ENCODE results near the gene RANBP1.

RANBP1 gene

DNA sequence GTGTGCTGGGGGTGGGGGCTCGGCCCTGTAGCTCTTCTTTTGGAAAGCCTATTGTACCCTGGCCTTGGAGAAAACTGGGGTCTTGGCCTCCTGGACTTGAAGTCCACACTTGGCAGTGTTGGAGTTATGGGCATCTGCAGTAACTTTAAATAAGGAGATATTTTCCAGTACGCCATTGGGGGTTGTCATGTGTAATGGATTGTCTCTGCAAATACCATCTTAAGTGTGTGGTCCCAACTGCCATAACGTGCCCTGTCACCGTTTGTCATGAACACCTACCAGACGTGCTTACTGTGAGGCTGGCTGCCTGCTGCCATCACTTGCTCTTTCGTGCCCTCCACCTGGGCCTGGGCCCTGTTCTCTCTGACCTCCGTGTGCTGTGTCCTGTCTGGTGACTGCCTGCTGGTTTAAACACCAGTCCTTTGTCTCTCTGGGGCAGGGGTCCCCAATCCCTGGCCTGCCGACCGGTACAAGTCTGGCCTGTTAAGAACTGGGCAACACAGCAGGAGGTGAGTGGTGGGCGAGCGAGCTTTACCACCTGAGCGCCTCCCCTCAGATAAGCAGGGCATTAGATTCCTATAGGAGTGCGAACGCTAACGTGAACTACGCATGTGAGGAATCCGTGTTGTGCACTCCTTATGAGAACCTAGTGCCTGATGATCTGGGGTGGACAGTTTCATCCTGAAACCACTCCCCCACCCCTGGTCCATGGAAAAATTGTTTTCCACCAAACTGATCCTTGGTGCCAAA is 12.1 kb downstream of the RANBP1 start:
- Histone ChIP-seq H3K9ac (ENCODE audit: low read depth, low read length) (no peak overlapping the region), H3K4me1 (ENCODE audit: control insufficient read depth, insufficient read depth, low read length) (no peaks in the 10 kb centered on the region), H3K9me3 (ENCODE audit: control insufficient read depth, insufficient read depth, low read length) (no peaks in the 10 kb centered on the region), H3K27me3 (ENCODE audit: control insufficient read depth, insufficient read depth, low read length) (no peaks in the 10 kb centered on the region), H3K36me3 (ENCODE audit: control insufficient read depth, insufficient read depth, low read length) (peaks cover 49% of the 10 kb centered on the region), H3K27ac (ENCODE audit: low read depth, low read length) (peak overlapping the region; percentile 47), H3K4me3 (ENCODE audit: low read depth, low read length) (no peak overlapping the region)

DNA sequence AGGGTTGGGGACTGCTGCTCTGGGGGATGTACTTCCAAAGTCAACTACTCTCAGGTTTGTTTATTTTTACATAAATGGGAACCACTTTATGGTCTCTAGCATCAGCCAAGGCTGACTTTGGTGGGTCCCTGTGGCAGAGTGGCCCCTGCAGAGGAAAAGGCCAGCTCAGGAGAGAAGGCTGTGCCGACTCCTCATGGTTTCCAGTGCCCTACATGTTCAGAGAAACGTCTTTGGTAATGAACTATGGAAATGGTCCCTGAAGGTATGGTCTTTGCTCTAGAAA is 12.7 kb downstream of the RANBP1 start:
- Histone ChIP-seq H3K36me3 (ENCODE audit: control insufficient read depth, insufficient read depth, low read length) (peaks cover 45% of the 10 kb centered on the region), H3K9ac (ENCODE audit: low read depth, low read length) (no peak overlapping the region)

DNA sequence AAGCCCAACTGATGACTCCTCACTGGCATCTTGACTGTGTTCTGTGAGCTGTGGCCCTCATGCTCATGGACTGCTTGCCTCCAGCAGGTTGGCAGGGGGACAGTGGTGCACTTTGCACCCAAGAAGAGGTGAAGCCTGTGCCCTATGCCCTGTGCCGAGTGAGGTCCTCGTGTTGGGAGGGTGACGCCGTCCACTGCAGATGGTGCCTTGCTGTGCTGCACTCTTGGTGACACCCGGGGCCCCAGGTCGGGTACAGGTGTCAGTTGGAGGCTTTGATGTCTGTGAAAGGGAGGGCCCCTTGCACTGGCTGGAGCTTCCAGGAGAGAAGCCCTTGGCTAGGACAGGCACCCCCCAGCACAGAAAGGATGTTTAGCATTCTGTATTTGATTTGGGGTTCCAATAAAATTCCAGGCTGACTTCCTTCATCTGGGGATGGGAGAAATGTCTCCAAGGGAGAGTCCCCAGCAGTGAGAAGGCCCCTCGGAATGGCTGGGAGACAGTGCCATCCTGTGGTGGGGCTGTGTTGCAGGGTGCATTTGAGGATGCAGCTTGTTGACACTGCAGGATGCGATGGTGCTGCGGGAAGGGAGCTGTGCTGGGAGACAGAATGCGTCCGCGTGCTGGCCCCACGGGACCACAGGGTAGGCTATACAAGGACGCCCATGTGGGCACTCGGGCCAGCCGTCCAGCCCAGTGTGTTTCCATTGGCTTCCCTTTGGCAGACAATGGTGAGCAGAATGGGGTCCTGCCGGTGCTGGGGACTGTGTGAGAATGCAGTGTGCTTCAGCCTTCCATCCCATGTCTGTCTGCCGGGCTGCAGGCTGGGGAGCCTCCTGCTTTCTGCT is 13.2 kb downstream of the RANBP1 start:
- no peaks in the 10 kb centered on the region for H3K4me1 ChIP-seq (ENCODE audit: control insufficient read depth, insufficient read depth, low read length)
- peak overlapping the region; percentile 9 for H3K27ac ChIP-seq (ENCODE audit: low read depth, low read length)
- no peak overlapping the region for H3K9ac ChIP-seq (ENCODE audit: low read depth, low read length)
- H3K9me3 ChIP-seq (ENCODE audit: control insufficient read depth, insufficient read depth, low read length): no peaks in the 10 kb centered on the region
- H3K4me3 ChIP-seq (ENCODE audit: low read depth, low read length): no peak overlapping the region
- H3K27me3 ChIP-seq (ENCODE audit: control insufficient read depth, insufficient read depth, low read length): no peaks in the 10 kb centered on the region
- peaks cover 40% of the 10 kb centered on the region for H3K36me3 ChIP-seq (ENCODE audit: control insufficient read depth, insufficient read depth, low read length)

More for the DNA sequence above, 12.7 kb downstream of the RANBP1 start:
- H3K27me3 ChIP-seq (ENCODE audit: control insufficient read depth, insufficient read depth, low read length): no peaks in the 10 kb centered on the region
- H3K9me3 ChIP-seq (ENCODE audit: control insufficient read depth, insufficient read depth, low read length): no peaks in the 10 kb centered on the region
- H3K27ac ChIP-seq (ENCODE audit: low read depth, low read length): peak overlapping the region; percentile 47
- H3K4me1 ChIP-seq (ENCODE audit: control insufficient read depth, insufficient read depth, low read length): no peaks in the 10 kb centered on the region
- H3K4me3 ChIP-seq (ENCODE audit: low read depth, low read length): no peak overlapping the region

DNA sequence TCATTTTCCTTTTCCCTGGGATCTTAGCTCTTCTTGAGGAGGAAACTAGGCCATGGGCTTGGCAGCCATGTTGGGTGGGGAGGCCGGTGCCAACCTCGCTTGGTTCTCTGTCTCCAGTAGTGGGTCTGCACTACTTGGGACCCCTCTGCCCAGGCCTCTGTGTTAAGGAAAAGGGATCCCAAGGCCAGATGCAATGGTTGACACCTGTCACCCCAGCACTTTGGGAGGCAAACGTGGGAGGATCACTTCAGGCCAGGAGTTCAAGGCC is 13.8 kb downstream of the RANBP1 start:
- no peak overlapping the region for H3K27ac ChIP-seq (ENCODE audit: low read depth, low read length)
- no peak overlapping the region for H3K9ac ChIP-seq (ENCODE audit: low read depth, low read length)
- no peak overlapping the region for H3K4me3 ChIP-seq (ENCODE audit: low read depth, low read length)
- H3K4me1 ChIP-seq (ENCODE audit: control insufficient read depth, insufficient read depth, low read length): no peaks in the 10 kb centered on the region
- H3K9me3 ChIP-seq (ENCODE audit: control insufficient read depth, insufficient read depth, low read length): no peaks in the 10 kb centered on the region
- H3K36me3 ChIP-seq (ENCODE audit: control insufficient read depth, insufficient read depth, low read length): peaks cover 34% of the 10 kb centered on the region
- H3K27me3 ChIP-seq (ENCODE audit: control insufficient read depth, insufficient read depth, low read length): no peaks in the 10 kb centered on the region

DNA sequence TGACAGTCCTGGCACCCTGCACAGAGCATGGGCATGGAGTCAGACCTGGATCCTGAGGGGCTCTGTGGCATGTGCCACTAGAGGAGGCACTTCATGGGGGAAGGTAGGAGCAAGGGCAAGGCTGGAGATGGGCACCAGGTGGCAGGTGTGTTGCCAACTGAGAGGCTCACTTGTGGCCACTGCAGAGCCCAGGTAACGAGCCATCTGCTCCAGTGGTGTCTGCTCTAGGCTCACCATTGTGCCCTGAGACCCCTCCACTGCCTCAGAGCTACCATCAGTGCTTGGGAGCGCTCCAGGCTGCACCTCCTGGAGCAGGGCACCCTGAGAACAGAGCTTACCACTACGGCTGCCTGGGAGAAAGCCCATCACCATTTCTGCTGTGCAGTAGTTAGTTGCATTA is 14.4 kb downstream of the RANBP1 start:
- peaks cover 28% of the 10 kb centered on the region for H3K36me3 ChIP-seq (ENCODE audit: control insufficient read depth, insufficient read depth, low read length)
- no peaks in the 10 kb centered on the region for H3K9me3 ChIP-seq (ENCODE audit: control insufficient read depth, insufficient read depth, low read length)
- H3K4me1 ChIP-seq (ENCODE audit: control insufficient read depth, insufficient read depth, low read length): no peaks in the 10 kb centered on the region
- no peak overlapping the region for H3K9ac ChIP-seq (ENCODE audit: low read depth, low read length)
- H3K4me3 ChIP-seq (ENCODE audit: low read depth, low read length): peak overlapping the region; percentile 75; the same call in 1 of the 2 replicates
- no peak overlapping the region for H3K27ac ChIP-seq (ENCODE audit: low read depth, low read length)
- H3K27me3 ChIP-seq (ENCODE audit: control insufficient read depth, insufficient read depth, low read length): no peaks in the 10 kb centered on the region

DNA sequence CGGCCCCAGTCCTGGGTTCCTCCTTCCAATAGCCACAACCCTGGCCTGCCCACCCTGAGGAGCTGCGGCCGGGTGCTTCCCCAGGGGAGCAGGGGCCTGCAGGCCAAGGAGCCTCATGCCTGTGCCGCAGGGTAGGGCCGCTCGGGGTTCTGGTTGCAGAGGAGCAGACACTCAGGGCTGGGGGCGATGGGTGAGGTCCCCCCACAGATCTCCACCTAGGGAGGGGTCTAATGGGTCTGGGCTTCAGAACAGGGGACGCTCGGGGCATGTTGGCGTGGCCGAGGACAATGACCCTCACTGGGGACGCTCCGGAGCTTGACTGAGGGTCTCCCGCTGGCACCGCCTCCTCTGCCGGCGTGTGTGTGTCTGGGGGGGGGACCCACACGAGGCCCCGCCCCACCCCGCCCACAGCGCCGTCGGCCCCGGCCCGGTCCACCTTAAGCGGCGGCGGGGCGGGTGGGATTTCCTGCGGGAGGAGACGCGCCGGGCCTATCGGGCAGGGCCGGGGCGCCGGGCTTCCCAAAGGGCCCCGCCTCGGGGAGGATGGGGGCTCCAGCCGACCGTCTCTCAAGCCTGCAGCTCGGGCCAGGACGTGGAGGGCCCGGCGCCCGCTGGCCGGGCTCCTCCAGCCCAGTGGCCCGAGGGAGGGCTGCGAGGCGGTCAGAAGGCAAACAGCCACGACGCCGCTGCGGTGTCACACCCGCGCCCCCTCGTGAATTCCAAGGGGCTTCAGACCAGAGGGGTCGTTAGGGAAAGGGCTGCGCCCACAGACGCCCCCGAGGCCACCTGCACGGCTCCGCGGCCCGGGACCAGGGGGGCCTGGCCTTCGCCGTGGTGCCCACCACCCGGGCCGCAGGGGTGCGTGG is 15.1 kb downstream of the RANBP1 start:
- Histone ChIP-seq H3K27me3 (ENCODE audit: control insufficient read depth, insufficient read depth, low read length) (no peaks in the 10 kb centered on the region), H3K9me3 (ENCODE audit: control insufficient read depth, insufficient read depth, low read length) (no peaks in the 10 kb centered on the region), H3K27ac (ENCODE audit: low read depth, low read length) (no peak overlapping the region), H3K9ac (ENCODE audit: low read depth, low read length) (no peak overlapping the region), H3K4me3 (ENCODE audit: low read depth, low read length) (peak overlapping the region; percentile 75), H3K36me3 (ENCODE audit: control insufficient read depth, insufficient read depth, low read length) (peaks cover 21% of the 10 kb centered on the region), H3K4me1 (ENCODE audit: control insufficient read depth, insufficient read depth, low read length) (no peaks in the 10 kb centered on the region)

DNA sequence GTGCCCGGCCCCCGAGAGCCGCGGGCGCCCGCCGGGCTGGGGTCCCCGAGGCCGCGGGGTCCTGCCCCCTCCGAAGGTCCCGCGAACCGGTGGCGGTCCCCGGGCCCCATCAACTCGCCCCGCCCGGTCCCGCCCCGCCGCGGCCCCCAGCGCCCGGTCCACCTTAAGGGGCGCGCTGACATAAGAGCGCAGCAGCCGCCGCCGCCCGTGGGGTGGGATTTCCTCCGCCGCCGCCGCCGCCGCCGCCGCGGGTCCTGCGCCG is 15.6 kb downstream of the RANBP1 start, which contains the start of gene ZDHHC8:
ZDHHC8 (plus strand) TSS at position 208 of the 262 bp plus-strand sequence. CDS start 144 bp downstream, outside the sequence.
- peak within 1 kb of the TSS; percentile 25; the same call in 1 of the 2 replicates for H3K9ac ChIP-seq (ENCODE audit: low read depth, low read length)

DNA sequence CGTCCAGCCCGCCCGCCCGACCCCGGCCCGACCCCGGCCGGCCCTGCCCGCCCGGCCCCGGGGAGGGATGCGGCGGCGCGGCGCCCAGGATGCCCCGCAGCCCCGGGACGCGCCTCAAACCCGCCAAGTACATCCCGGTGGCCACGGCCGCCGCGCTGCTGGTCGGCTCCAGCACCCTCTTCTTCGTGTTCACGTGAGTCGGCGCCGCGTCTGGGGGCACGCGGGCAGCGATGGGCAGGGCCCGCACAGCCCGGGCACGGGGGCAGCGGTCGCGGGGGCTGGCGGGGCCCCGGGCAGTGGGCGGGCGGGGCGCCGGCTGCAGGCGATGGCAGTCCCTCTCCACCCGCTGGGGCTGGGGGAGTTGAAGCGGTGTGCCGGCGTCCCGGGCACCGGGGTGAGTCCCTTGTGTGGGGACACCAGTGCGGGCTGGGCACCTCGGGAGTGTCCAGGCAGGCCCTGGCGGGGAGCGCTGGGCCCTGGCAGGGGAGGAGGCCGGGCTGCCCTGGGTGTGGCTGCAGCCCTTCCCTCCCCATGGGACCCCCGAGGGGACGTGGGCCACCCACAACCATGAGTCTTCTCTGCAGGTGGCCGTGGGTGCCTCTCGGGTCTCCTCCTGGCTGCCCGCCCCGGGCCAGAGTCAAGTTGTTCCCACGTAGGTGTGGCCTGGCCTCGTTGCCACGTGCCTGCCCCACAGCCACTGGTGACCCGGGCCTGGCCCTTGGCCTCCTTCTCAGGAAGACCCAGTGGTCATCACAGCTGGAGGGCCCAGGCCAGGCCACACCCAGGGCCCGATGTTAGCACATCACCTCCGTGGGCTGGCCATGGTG is 16.2 kb downstream of the RANBP1 start:
- Histone ChIP-seq H3K4me1 (ENCODE audit: control insufficient read depth, insufficient read depth, low read length) (no peaks in the 10 kb centered on the region), H3K36me3 (ENCODE audit: control insufficient read depth, insufficient read depth, low read length) (peaks cover 10% of the 10 kb centered on the region), H3K27ac (ENCODE audit: low read depth, low read length) (no peak overlapping the region), H3K9me3 (ENCODE audit: control insufficient read depth, insufficient read depth, low read length) (no peaks in the 10 kb centered on the region), H3K9ac (ENCODE audit: low read depth, low read length) (peak overlapping the region; percentile 25; the same call in 1 of the 2 replicates), H3K27me3 (ENCODE audit: control insufficient read depth, insufficient read depth, low read length) (no peaks in the 10 kb centered on the region), H3K4me3 (ENCODE audit: low read depth, low read length) (peak overlapping the region; percentile 69)

More for the DNA sequence above, 15.6 kb downstream of the RANBP1 start, which contains the start of gene ZDHHC8:
- no peaks in the 10 kb centered on the region for H3K4me1 ChIP-seq (ENCODE audit: control insufficient read depth, insufficient read depth, low read length)
- H3K9me3 ChIP-seq (ENCODE audit: control insufficient read depth, insufficient read depth, low read length): no peaks in the 10 kb centered on the region
- H3K27me3 ChIP-seq (ENCODE audit: control insufficient read depth, insufficient read depth, low read length): no peaks in the 10 kb centered on the region
- peaks cover 16% of the 10 kb centered on the region for H3K36me3 ChIP-seq (ENCODE audit: control insufficient read depth, insufficient read depth, low read length)
- no peak within 1 kb of the TSS for H3K27ac ChIP-seq (ENCODE audit: low read depth, low read length)
- peak within 1 kb of the TSS; percentile 75 for H3K4me3 ChIP-seq (ENCODE audit: low read depth, low read length)

DNA sequence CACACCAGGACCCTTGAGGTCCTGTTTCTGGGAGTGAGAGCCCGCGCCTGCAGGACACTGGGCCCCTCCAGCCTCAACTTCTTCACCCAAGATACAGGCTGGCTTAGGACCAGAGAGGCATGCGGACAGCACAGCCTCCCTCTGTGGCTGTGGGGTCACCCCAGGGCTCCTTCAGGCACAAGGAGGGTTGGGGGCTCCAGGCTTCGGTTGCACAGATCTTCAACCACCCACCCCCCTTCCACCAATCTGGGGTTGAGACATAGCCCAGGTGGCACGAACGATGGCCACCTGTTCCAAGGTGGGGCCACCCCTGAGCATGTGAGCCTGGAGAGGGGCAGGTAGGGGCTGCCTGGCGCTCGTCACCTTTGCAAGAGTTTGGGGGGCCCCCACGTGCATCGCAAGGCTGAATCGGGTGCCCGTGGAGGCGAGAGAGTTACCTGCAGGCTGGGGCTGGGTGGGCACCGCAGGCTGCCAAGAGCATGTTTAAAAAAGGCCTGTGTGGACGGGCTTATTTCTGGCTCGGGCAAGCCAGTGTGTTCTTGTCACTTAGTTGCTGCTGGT is 16.9 kb downstream of the RANBP1 start:
- Histone ChIP-seq H3K27me3 (ENCODE audit: control insufficient read depth, insufficient read depth, low read length) (no peaks in the 10 kb centered on the region), H3K27ac (ENCODE audit: low read depth, low read length) (no peak overlapping the region), H3K36me3 (ENCODE audit: control insufficient read depth, insufficient read depth, low read length) (peaks cover 3% of the 10 kb centered on the region), H3K9me3 (ENCODE audit: control insufficient read depth, insufficient read depth, low read length) (no peaks in the 10 kb centered on the region), H3K9ac (ENCODE audit: low read depth, low read length) (no peak overlapping the region), H3K4me1 (ENCODE audit: control insufficient read depth, insufficient read depth, low read length) (no peaks in the 10 kb centered on the region), H3K4me3 (ENCODE audit: low read depth, low read length) (peak overlapping the region; percentile 69)

DNA sequence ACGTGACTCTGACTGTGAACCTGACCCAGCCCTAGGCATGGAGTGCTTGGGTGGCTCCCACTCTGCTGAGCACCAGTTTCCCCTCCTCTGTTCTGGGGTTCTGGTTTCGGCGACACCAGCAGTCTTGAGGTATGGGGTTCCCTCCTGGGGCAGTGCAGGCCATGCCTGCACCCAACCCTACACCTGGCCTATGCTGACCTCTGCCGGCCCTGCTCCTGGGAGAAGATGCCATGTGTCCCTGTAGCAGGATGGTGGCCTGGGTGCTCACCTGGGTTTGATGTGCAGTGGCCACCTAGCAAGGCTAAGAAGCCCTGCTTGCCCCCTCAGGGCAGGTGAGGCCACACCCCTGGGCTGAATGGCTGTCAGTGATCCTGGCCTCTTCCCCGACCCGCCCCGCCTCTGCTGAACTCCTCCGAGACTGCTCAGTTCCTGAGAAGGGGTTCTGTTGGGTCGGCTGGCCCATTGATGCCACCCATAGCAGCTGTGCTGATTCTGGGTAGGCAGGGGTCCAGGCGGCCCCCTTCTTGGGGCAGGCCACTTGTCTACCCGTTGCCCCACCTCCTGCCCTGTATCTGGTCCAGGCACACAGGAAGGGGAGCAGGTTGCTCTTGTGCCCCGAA is 18.1 kb downstream of the RANBP1 start:
- H3K36me3 ChIP-seq (ENCODE audit: control insufficient read depth, insufficient read depth, low read length): 0 out of 2 replicates have a peak, but pooled peaks cover under 1% of the 10 kb centered on the region
- no peaks in the 10 kb centered on the region for H3K9me3 ChIP-seq (ENCODE audit: control insufficient read depth, insufficient read depth, low read length)
- H3K4me3 ChIP-seq (ENCODE audit: low read depth, low read length): no peak overlapping the region
- H3K27me3 ChIP-seq (ENCODE audit: control insufficient read depth, insufficient read depth, low read length): no peaks in the 10 kb centered on the region
- no peak overlapping the region for H3K27ac ChIP-seq (ENCODE audit: low read depth, low read length)
- no peaks in the 10 kb centered on the region for H3K4me1 ChIP-seq (ENCODE audit: control insufficient read depth, insufficient read depth, low read length)
- no peak overlapping the region for H3K9ac ChIP-seq (ENCODE audit: low read depth, low read length)
